Smooth muscle cell of bladder (primary cell): ENCODE measurements around the gene DYNC1I2. TPM values are rescaled to one million over a fixed set of nuclear protein-coding genes. Genes with fewer than 3 reads are reported as not detected.

Source experiments
- total RNA-seq: library from RNA; depleted of rRNA; stranded (reverse); fragments of >200 nt; gene quantifications from 2 replicates; pipeline ENCODE4 v1.2.3, GENCODE V29; 2014

The DYNC1I2 gene
- 85.6 and 96.0 TPM in 2 replicates for total RNA-seq

DNA sequence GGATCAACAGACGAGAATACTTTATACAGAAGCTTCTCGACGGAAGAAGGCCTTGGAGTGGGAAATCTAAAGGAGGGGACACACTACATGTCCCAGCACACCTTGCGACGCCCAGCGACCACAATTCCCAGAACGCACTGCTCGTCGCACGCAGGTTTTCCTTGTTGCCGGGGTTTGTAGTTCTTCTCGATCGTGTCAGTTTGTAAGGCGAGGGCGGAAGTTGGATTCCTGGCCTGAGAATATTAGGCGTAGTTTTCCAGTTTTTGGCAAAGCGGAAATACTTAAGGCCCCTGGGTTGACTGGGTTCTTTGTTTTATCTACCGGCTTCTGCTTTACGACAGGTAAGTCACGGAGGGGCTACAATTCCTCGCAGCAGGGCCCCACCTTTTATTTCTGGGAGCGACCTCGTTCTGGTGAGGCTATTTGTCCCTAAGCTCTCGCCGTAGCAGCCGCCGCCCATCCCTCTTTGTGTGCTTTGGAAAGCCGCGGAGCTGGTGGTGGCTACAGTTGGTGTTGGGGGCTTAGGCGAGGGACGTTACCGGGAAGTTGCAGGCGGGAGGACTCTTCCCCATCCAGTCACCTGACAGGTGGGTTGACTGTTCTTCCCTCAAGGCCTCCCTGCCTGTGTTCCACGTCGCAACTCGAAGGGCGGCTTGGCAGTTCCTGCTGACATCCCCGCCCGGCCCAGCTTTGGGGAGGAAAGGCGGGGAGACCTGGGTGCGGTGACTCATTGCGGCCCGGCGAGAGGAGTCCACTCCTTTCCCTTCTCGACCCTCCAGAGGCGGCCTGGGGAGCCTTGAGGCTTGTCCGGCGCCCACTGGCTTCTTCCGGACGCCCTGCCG lies at the start of gene DYNC1I2:
DYNC1I2 (plus strand) TSS at position 183 of the 842 bp plus-strand sequence. CDS start 2,687 bp downstream, outside the sequence.

Other genes starting within 250 kb of the DYNC1I2 start
- gene CYBRD1, start 165.0 kb upstream of the DYNC1I2 start, total RNA-seq: 195 and 340 TPM in 2 replicates
- gene SLC25A12, start 206.8 kb downstream of the DYNC1I2 start, total RNA-seq: 16.5 TPM in 2 replicates
- gene HAT1, start 235.0 kb downstream of the DYNC1I2 start, total RNA-seq: 18.6 and 22.1 TPM in 2 replicates